GM18511 (cell line): Measurements from ENCODE around the gene SEC62.

Experiments
- ATAC-seq: cut with Tn5 transposase; IDR thresholded peaks from one replicate; pipeline ENCODE4 v1.9.1; 2021; ENCODE audit warnings: mild to moderate bottlenecking, moderate library complexity; ENCODE audit not compliant: unreplicated experiment

Gene SEC62, protein sequence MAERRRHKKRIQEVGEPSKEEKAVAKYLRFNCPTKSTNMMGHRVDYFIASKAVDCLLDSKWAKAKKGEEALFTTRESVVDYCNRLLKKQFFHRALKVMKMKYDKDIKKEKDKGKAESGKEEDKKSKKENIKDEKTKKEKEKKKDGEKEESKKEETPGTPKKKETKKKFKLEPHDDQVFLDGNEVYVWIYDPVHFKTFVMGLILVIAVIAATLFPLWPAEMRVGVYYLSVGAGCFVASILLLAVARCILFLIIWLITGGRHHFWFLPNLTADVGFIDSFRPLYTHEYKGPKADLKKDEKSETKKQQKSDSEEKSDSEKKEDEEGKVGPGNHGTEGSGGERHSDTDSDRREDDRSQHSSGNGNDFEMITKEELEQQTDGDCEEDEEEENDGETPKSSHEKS

DNA sequence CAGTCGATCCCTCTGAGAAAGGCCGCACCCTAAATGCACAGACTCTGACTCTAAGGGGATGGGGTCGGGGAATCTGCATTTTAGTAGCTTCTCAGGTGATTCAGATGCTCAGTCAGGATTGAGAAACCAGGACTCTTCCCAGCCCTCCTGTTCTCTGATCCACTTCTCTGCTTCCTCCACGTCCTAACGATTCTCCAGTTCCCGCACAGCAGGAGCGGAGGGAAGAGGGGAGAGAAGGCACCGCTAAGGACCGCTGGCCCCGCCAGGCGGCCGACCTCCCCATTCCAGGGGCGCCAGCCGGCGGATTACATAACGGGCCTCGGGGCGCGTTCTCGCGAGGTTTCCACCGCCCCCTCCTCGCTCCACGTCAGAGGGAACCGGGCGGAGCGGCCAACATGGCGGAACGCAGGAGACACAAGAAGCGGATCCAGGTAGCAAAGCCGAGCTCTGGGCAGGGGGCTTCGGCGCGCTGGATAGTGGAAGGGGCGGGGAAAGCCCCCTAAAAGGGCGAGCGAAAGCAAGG, at the start of gene SEC62:
SEC62 (plus strand) TSS at position 380 of the 523 bp plus-strand sequence; CDS start at position 396, 16 bp downstream.
- peak; percentile 88 for ATAC-seq

DNA sequence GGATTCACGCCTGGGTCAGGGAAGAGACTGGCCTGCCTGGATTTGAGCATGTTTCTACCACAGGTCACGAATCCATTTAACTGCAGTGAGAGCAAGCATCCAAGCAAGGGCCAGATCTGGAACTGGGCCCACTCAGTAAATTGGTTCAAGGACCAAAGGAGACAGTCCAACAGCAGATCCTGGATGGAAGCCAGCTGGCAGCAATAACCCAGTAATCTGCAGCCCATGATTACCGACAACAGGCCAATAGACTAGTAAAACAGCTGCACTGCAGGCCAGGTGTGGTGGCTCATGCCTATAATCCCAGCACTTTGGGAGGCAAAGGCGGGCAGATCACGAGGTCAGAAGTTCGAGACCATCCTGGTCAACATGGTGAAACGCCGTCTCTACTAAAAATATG, 43.4 kb upstream of the SEC62 start:
- no peak for ATAC-seq

DNA sequence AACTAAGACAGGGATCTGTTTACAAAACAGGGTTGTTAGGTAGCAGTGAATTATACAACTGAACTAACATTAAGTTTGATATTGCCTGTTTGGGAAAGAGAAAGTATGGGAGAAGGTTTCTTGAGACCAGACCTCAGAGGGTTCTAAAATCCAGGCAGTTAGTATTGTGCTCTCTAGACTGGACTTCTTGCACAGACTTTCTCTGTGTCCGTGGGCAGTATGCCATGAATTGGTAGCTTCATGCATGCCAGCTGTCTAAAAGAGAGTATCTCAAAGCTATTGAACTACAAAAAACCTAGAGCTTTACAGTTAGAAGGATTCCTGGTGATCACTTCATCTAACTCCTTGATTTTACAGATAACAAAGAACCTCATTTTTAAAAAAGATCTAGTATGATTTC, 42.8 kb upstream of the SEC62 start:
- ATAC-seq, result no peak

DNA sequence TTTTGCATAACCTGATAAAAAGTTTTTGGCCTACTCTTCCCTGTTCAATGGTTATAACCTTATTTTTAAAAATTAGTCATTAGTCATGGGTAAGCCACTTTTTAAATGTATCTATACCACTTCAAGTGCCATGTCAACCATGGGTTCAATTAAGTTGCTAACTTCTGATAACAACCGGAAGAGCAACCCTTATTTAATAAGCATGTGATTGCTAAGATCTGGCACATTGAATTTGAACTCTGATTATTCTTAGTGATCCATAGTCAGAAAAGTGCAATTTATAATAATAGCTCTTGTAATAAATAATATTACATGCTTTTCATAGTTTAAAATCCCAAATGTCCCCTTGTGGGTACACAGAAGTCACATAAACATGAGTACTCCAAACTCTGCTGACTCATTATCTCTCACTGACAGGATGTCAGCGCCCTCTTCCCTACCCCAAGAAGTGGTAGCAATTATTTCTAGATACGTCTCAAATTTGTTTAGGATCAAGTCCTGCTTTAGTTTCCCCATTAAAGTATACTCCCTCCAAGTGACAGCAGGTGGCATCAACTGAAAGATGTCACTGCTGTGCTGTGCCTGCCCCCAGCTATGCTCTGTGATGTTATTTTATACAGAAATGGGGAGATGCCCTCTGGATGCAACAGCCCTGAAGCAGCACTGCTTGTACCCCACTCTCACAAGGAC, 36.6 kb upstream of the SEC62 start:
- ATAC-seq, result peak; percentile 24

DNA sequence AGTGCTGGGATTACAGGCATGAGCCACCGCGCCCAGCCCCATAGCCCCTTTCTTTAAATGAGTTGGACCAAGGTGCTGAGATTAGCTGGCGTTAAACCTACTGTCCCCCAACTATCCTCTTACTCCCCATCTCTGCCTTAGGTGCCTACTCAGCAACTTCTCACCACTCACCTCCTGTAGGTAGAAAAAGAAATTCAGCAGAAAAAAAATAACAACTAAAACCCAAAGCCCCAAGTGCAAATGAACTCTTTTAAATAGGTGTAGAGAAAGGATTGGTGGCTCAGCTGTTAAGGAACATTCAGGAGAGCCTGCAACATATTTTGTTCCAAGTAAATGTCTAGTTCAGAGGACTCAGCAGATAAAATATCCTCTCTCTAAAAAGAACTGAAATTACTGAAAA, 35.8 kb upstream of the SEC62 start:
- ATAC-seq, result no peak

DNA sequence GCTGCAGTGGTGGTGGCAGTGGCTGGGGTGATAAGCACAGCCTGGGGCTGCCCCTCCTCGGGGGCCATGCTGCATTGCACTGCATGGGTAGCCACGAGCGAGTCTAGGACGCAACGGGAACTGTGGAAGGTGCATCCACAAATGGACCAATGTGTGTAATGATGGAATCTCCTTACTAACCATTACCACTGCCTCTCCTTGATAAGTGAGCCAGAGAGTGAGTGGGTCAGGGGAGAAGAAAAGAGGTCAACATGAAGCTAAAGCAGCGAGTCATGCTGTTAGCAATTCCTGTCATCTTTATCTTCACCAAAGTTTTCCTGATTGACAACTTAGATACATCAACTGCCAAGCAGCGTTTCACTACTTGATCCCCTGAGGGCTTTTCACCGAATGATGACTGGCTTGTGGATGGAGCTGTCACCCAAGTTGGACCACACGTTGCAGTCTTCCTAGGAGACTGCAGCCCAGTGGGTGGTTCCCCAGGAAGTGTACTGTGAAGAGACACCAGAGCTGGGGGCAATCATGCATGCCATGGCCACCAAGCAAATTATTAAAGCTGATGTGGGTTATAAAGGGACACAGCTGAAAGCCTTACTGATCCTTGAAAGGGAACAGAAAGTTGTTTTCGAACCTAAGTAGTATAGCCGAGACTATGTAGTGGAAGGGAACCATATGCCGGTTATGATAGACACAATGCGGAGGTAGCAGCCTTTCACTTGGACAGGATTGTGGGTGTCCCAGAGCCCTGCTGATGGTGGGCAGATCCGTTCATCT, 34.7 kb upstream of the SEC62 start:
- ATAC-seq, result peak; percentile 96

DNA sequence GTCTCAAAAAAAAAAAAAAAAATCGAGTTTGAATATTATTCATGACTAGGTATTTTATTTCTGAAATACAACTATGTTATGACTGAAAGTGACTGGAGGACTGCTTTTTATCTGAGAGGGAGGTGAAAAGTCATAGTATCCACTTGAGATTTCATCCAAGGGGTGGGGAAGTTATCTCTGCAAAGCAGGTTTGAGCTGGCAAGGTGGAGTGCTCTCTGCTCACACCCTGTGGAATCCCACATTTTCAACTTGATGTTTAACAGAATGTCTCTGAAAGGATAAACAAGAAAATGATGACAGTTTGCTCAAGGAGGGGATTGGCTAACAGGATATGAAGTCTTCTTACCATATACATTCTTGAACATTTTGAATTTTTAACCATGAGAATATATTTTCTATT, 27.3 kb upstream of the SEC62 start:
- no peak for ATAC-seq

DNA sequence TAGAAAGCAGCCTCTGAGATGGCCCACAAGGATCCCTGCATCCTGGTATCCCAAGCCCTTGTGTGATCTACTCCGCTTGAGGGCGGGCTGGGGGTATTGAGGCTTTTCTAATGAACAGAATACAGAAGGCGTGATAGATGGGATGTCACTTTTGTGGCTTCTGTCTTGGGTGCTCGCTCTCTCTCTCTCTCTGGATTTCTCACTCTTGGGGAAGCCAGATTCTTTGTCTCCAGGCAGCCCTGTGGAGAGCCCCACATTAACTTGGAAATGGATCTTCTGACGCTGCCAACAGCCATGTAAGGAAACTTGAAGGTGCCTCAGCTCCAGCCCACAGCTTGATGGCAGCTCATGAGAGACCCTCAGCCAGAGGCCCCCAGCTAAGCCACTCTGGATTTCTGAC, 26.9 kb upstream of the SEC62 start:
- no peak for ATAC-seq

DNA sequence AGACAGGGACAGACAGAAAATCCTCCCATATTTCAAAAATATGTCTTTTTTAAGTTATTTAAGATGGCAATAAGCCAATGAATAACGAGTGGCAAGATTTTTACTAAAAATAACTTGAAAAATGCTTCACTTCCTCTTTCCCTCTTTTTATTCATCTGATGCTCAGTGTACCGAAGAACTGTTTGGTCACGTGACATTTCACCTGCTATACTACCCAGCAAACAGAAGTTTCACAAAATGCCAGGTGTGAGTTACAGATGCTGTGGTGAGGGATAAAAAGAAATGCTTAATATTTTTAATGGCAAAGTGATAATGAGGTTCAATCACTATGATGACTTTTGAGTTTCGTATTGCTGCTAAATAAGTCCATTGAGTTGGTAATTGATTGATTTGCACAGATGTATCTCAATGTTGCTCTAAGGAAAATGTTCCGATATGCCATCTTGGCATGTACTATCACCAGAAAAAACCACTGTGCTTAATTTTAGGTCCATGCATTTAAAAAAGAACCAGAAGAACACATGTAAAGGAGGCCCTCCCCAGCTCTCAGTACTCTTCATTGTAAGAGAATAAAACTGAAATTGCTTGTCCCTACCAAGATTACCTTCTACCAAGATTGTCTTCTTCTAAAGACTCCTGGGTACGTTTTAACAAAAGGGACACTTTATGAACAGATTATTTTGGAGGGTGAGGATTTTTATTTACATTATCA, 26.0 kb upstream of the SEC62 start:
- ATAC-seq, result peak; percentile 83

DNA sequence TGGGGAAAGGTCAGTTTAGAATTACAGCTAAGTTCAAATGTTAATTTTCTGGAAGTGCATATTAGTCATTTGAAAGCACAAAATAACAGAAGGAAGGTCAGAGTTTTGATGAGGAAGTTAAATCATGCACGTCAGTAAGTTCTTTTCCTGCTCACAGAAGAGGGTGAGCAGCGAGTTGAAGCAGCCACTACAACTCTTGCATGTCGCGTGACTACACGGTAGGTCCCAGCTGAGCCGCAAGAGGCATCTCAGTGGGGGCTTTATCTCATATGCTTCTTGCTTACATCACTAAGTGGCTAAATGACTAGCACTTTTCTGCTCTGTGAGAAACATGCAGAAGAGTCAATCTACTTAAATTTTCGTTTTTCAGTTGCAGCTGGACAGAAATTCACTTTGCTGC, 21.3 kb upstream of the SEC62 start:
- ATAC-seq, result peak; percentile 84

DNA sequence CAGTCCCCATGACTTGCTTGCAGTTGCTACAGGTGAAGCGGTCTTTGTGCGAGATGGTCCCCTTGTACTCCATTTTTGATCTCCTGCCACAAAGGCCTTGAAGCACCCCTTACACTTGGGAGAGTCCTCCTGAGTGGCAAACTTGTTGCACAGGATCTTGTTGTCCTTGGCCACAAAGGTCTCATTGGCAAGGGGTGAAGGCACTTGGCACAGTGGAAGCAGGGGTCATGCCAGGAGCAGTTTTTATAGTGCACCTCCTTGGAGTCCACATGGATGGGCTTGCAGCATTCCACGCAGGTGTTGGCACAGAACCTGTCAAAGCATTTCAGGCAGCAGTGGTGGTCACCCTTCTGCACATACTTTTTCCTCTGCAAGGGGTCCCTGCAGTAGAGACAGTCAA, 20.3 kb upstream of the SEC62 start:
- no peak for ATAC-seq

DNA sequence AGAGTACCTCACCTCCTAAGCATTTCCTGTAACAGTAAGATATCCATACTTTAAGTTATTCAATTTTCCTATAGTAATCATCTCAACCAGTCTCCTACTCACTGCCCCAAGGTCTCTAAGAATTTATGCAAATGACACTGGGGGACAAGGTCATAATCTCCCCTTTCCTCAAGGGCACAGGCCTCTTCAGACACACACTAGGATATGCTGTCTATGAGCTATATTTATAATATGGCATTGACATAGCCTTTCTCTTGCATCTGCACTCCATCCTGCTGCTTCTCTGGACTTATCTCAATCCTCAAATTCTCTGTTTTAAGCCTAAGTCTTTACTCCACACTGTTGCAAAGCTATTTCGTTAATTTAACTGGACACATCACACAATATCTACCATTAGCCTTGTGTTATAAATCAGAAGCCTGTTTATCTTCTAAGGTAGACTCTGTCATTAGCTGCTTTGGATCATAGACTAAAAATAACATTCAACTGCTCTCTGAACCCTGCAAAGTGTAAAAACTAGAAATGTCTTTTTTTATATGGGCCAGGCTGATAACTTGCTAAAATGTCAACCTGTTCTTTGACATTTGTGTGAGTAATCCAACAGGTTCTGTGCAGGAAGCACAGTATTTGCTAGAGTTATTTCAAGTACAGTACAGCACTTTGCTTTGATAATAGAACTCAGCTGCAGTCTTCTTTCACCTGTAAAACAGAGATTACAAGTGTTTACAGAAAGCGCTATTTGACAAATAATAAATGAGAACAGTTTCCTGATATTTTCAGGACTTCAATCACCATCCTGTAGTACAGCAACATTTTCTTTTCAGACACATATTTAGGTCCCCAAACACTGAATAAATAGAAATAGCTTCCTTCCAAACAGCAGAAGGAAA, 17.8 kb upstream of the SEC62 start:
- ATAC-seq, result no peak

DNA sequence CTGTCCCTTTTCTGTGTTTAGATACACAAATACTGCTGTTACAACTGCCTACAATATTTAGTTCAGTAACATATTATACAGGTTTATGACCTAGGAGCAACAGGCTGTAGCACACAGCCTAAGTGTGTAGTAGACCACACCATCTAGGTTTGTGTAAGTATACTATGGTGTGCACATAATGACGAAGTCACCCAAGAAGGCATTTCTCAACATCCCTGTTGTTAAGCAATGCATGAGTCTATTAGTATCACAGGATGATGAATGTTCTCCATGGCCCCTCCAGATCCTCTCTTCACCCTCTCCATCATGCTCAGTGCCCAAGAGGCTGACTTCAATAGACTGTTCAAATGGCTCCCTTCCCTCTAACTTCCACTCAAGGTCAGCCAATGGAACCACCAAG, 14.6 kb upstream of the SEC62 start:
- ATAC-seq, result no peak

DNA sequence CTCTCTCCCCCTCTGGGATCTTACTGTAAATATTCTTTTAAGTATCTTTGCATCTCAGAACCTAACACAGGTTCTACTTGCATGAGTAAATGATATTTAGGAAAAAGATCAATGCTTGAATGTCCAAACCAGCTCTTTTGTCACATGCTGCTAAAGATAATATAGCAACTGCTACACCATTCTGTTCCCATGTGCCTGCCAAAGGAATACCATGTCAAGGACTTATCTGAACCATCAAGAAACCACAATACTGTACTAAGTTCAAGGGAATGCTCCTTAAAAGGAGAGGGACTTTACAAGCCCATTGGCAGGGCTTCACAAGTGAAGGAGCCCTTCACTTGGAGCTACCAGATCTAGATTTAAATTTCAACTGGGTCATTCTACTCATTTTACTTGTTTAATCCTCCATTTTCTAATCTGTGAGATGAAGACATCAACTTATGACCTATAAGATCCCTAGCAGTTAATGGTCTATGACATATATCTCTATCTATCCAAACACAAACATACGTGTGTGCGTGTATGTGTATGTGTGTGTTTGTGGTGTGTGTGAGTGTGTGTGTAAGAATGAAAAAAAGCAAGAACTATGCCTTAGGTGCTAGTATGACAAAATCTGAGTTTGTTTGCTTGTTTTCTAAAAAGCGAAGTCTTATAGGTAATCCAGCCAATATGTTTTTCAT, 13.0 kb upstream of the SEC62 start:
- ATAC-seq, result peak; percentile 37

DNA sequence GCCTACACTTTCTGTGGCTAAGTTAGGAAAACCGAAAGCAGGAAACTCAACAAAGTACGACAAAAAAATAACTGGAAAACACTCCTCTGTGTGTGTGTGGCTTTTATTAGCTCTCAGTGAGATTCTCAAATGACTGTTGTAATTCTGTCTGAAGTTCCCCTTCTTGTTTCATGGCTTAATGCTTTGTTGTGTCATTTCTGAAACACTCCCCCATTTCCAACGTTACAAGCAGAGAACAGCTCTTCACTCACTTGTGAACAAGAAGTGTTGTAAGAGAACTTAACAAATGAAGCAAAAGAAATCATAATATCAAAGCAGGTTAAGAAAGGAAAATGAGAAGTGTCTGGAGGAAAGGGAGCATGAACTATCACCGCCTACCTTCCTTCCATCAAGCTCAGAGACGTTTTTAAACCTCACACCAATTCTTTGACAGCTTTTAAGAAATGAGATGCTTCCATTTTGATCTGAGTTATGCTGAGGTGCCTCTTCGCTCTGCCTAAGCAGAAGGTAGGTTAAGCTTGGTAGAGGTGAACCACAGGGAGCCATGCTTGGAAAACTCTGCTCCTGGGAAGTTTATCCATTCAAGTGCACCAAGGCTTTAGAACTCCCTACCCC, 12.4 kb upstream of the SEC62 start:
- peak; percentile 80 for ATAC-seq

DNA sequence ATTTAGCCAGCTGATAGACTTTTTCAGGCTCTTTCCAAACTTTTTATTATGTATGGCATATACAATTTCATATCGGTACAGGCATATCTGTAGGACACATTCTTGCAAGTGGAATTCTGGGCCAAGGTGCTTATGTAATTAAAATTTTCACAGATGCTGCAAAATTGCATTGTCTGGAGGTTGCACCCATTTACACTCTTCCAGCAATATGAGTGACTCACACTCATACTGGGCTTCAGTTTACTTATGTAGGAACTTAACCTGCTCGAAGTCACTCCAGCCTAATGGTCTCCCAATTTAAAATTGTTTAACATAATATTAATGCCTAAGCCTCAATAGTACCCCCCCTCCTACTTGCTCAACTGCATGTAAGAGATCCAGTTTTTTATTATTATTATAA, 11.2 kb upstream of the SEC62 start:
- ATAC-seq, result no peak

DNA sequence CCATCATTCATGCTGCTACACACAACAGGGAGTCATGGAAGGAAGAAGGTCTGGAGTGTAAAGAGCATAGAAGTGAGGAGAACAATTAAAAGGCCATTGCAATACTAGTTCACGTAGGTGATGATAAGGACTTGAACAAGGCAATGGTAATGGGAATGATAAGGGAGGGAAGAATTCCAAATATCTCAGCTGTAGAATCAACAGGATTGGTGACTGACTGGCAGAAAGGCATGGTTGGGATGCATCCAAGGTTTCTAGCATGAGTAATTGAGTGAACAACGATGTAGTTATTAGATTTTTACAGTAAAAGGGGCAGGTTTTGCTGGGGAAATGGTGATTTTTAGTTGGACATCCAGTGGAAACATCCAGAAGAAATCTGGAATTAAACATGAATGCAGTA, 2.4 kb upstream of the SEC62 start:
- ATAC-seq, result no peak

DNA sequence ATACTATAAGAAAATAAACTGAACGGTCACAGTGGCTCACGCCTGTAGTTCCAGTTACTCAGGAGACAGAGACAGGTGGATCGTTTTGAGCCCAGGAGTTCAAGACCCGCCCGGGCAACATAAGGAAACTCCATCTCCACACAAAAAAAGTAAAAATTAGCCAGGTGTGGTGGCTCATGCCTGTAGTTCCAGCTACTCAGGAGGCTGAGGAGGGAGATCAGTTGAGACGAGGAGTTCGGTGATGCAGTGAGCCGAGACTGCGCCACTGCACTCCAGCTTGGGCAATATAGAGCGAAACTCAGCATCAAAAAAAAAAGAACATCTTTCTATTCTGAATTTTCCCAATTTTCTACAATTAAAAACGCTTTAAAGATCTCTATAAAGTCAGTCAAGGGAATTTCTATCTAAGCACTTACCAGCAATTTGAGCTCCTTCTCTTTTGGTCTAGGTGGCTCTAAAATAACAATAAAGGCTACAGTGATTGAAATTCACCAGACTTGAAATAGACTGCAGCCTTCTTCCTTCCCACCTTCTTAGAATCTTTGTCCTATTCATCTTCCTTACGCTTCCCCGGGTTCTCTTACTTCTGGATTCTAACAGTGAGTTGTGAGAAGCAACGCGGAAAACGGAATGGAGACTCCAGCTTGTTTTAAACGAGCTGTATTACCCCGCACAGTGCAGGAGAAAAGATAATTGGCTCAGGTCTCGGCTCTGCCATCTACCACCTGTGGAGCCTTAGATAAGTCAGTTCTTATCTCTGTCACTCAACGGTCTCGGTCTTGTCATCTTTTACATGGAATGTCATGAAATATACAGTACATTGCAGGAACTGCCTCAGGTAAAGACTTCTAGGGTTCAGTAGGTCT, 812 bp upstream of the SEC62 start:
- ATAC-seq, result peak; percentile 33
